Stimulated activated CD8-positive, alpha-beta memory T cell treated with anti-CD3 and anti-CD28 coated beads, Interleukin-7, amount 100 ng/mL, for 1 hour (primary cell): Measurements from ENCODE around the gene KBTBD3.

Experiments used
- DNase-seq, 2 donors: peaks; one replicate each; pipeline ENCODE4 v3.0.0-alpha.2; 2020; ENCODE audit warnings: low read depth in 2 of 2

Gene KBTBD3

GRCh38 chr11:106001304-106002012 is 75.7 kb downstream of the KBTBD3 start:
- DNase-seq, result no peak
